K562 (cell line): ENCODE data around the gene TRPC4. TPM values are rescaled to one million over a fixed set of nuclear protein-coding genes. Genes with fewer than 3 reads are reported as not detected.

Experiments used
- C11orf30 ChIP-seq: fragments of 450-650 bp; IDR thresholded peaks from 2 replicates; pipeline ENCODE4 v1.6.1; 2016; ENCODE audit warnings: low read depth, mild to moderate bottlenecking
- CLOCK ChIP-seq: fragments of 250-450 bp; sonication (Bioruptor Pico); IDR thresholded peaks from 2 replicates; pipeline ENCODE4 v1.4.0; 2020; ENCODE audit warnings: mild to moderate bottlenecking, moderate library complexity, borderline replicate concordance
- CSDE1 ChIP-seq, 2 experiments: fragments of 450-650 bp; IDR thresholded peaks; 2 replicates each; pipeline ENCODE4 v1.6.1; 2016; ENCODE audit warnings: mild to moderate bottlenecking in 1 of 2
- DPF2 ChIP-seq: fragments of 450-650 bp; IDR thresholded peaks from 2 replicates; pipeline ENCODE4 v1.6.1; 2016
- EHMT2 ChIP-seq: fragments of 450-650 bp; IDR thresholded peaks from 2 replicates; pipeline ENCODE4 v1.6.1; 2018; ENCODE audit warnings: antibody characterized with exemption
- FIP1L1 ChIP-seq: fragments of 200-400 bp; formaldehyde crosslinking; IDR thresholded peaks from 2 replicates; pipeline ENCODE4 v1.6.1; 2018; ENCODE audit warnings: mild to moderate bottlenecking, low read depth, low read length; ENCODE audit not compliant: poor library complexity, severe bottlenecking
- MAFF ChIP-seq: IDR thresholded peaks from 2 replicates; pipeline ENCODE4 v1.6.1; 2012; ENCODE audit warnings: low read length, improper control_type of control experiment
- MAFG ChIP-seq: fragments of 450-650 bp; conservative IDR thresholded peaks from 2 replicates; pipeline ENCODE4 v1.6.1; 2016; ENCODE audit warnings: missing genetic modification characterization, missing compliant biosample characterization
- MCM7 ChIP-seq, 2 experiments: fragments of 450-650 bp; IDR thresholded peaks; 2 replicates each; pipeline ENCODE4 v1.6.1; 2016 to 2018
- NCOA2 ChIP-seq, 2 experiments: fragments of 450-650 bp; IDR thresholded peaks; 2 replicates each; pipeline ENCODE4 v1.6.1; 2018; ENCODE audit warnings: mild to moderate bottlenecking in 2 of 2, moderate library complexity in 1 of 2; ENCODE audit not compliant: partially characterized antibody in 2 of 2
- NFE2 ChIP-seq: IDR thresholded peaks from 2 replicates; pipeline ENCODE4 v1.6.1; 2014; ENCODE audit warnings: antibody characterized with exemption, low read depth
- SMARCA4 ChIP-seq: fragments of 450-650 bp; IDR thresholded peaks from 2 replicates; pipeline ENCODE4 v1.6.1; 2016
- SMARCB1 ChIP-seq: IDR thresholded peaks from 2 replicates; pipeline ENCODE4 v1.6.1; 2011; ENCODE audit warnings: improper control_type of control experiment, low read depth; ENCODE audit not compliant: insufficient read length
- SMARCE1 ChIP-seq: fragments of 450-650 bp; IDR thresholded peaks from 2 replicates; pipeline ENCODE4 v1.7.1; 2016; ENCODE audit warnings: mild to moderate bottlenecking
- SPI1 ChIP-seq: IDR thresholded peaks from 2 replicates; pipeline ENCODE4 v1.6.1; 2011; ENCODE audit warnings: low read depth, low read length, control low read depth, borderline replicate concordance
- SREBF2 ChIP-seq: sonication (generic); formaldehyde crosslinking; IDR thresholded peaks from 2 replicates; pipeline ENCODE4 v1.4.0; 2020; ENCODE audit warnings: mild to moderate bottlenecking, missing genetic modification reagents
- USF1 ChIP-seq: sonication (generic); formaldehyde crosslinking; IDR thresholded peaks from 2 replicates; pipeline ENCODE4 v1.9.0; 2022; ENCODE audit warnings: mild to moderate bottlenecking, missing genetic modification reagents
- ZNF316 ChIP-seq: fragments of 450-650 bp; IDR thresholded peaks from 2 replicates; pipeline ENCODE4 v1.6.1; 2016
- polyA plus RNA-seq, 8 experiments: library from polyadenylated mRNA; depleted of rRNA in 4 of 8; stranded (reverse) in 5 of 8; unstranded in 3 of 8; fragments of >200 nt; fragmentation: Nextera tagmentation in 2 of 8; fragmentation: Illumina TruSeq in 1 of 8; extraction: Ambion mirVana in 2 of 8; extraction: Trizol in 1 of 8; gene quantifications; 2 replicates each; pipeline versions ENCODE4 v1.2.1 to v1.2.3, GENCODE V29; 2011 to 2014; ENCODE audit warnings: inconsistent platforms in 1 of 8, missing spikeins in 1 of 8
- total RNA-seq, 7 experiments: library from RNA; depleted of rRNA in 6 of 7; stranded (reverse); fragments of >200 nt in 6 of 7; fragmentation: Illumina TruSeq in 2 of 7; extraction: Trizol in 2 of 7; gene quantifications; 2 replicates each; pipeline versions ENCODE4 v1.2.1 to v1.2.3, GENCODE V29; 2011 to 2021; ENCODE audit warnings: low replicate concordance in 1 of 7
- TF ChIP-seq, protein P1 (sequence below): sonication (generic); IDR thresholded peaks from 2 replicates; pipeline ENCODE4 v1.6.1; 2016

TRPC4 gene
- total and polyA plus RNA-seq, 9 of the 15 experiments (the other 6 are each of a cell fraction or from before 2014, with no cell fraction given), result 0.03 to 0.04 TPM; not detected in 7

DNA sequence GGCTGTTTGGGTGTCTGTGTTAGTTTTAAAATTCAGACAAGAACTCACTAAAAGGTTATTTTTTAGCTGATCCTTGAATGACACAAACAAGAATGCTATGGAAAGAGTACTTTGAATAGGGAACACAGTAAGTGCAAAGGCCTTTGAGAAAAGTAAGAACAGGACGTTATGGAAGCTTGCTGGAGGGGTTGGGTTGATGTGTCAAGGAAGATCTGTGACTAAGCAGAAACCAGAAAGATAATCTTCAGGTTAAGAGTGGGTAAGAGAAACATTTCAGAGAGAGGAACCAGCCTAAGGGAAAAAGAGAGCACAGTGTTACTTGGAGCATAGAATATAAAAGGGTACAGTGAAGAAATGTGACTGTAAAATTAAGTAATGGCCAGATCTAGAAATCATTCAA is 41.2 kb upstream of the TRPC4 start (continued):
- peak; percentile 78 for TF ChIP-seq EHMT2
- TF ChIP-seq MAFF, result no peak
- TF ChIP-seq CSDE1 (IDR thresholded peaks at IDR 0.05), result no peak
- TF ChIP-seq FIP1L1, result no peak
- peak; percentile 82 for TF ChIP-seq NFE2
- no peak for TF ChIP-seq MCM7 (IDR thresholded peaks at IDR 0.05)
- TF ChIP-seq SMARCB1, result no peak
- no peak for TF ChIP-seq SREBF2 (CRISPR knock-in tag)
- TF ChIP-seq, protein P1, sequence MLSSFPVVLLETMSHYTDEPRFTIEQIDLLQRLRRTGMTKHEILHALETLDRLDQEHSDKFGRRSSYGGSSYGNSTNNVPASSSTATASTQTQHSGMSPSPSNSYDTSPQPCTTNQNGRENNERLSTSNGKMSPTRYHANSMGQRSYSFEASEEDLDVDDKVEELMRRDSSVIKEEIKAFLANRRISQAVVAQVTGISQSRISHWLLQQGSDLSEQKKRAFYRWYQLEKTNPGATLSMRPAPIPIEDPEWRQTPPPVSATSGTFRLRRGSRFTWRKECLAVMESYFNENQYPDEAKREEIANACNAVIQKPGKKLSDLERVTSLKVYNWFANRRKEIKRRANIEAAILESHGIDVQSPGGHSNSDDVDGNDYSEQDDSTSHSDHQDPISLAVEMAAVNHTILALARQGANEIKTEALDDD, result peak; percentile 91
- no peak for TF ChIP-seq CLOCK
- peak; percentile 23; the same call in 1 of the 2 replicates for TF ChIP-seq SMARCA4
- peak; percentile 53 for TF ChIP-seq MAFG (tag)
- TF ChIP-seq USF1, result no peak
- TF ChIP-seq C11orf30, result peak; percentile 67
- peak; percentile 71 for TF ChIP-seq ZNF316
- 0 out of 2 replicates have a peak, but pooled peaks have one; percentile 26 for TF ChIP-seq DPF2
- no peak for TF ChIP-seq SPI1
- TF ChIP-seq SMARCE1, result no peak
- TF ChIP-seq NCOA2 (IDR thresholded peaks at IDR 0.05; ENCODE audit: partially characterized antibody in 2 of 2), result no peak
